GM12874 (cell line): ENCODE measurements around the gene CDH13.

Experiments
- CTCF ChIP-seq: IDR thresholded peaks from 2 replicates; pipeline ENCODE4 v1.5.1; 2011; ENCODE audit warnings: low read depth, mild to moderate bottlenecking, control low read depth, low read length, moderate library complexity; ENCODE audit not compliant: insufficient read depth

The CDH13 gene

GRCh38 chr16:83603723-83604570 is 977.2 kb downstream of the CDH13 start:
- no peak for TF ChIP-seq CTCF

GRCh38 chr16:83606486-83607030 is 979.8 kb downstream of the CDH13 start:
- TF ChIP-seq CTCF: no peak

GRCh38 chr16:83609178-83609577 is 982.4 kb downstream of the CDH13 start:
- no peak for TF ChIP-seq CTCF

- no peak for TF ChIP-seq CTCF
These were observed 988.6 kb downstream of the CDH13 start for GRCh38 chr16:83615141-83615952.

- TF ChIP-seq CTCF: no peak
These were observed 989.2 kb downstream of the CDH13 start for GRCh38 chr16:83615953-83616350.

GRCh38 chr16:83619381-83620150 is 992.8 kb downstream of the CDH13 start:
- no peak for TF ChIP-seq CTCF
